ENCODE data around the gene PHACTR3. TPM values are rescaled to one million over a fixed set of nuclear protein-coding genes. Genes with fewer than 3 reads are reported as not detected.

The PHACTR3 gene
- total RNA-seq, 6 donors from 2014 or later = 5.5 to 30.8 (median 11.4) TPM

DNA sequence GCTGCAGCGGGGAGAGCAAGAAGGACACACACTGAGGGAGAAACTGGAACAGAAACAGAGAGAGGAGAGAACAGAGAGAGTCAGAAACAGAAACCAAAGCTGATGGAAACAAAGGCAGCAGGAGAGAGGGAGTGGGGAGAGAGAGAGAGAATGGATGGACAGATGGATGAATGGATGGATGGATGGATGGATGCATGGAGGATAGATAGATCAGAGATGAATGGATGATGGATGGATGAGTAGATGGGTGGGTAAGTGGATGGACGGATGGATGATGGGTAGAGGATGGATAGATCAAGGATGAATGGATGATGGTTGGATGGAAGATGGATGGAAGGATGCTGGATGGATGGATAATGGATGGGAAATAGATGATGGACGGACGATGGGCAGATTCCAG, 35.0 kb upstream of the PHACTR3 start:
- WGBS, 2 donors = 64 to 87% methylated on average over 4 of the region's 4 CpGs
- peaks cover 0 to 8% (median 4%) of the 10 kb centered on the region in 4 donors for H3K4me1 ChIP-seq
- H3K27me3 ChIP-seq = no peaks in the 10 kb centered on the region
- H3K27ac ChIP-seq = no peak overlapping the region
- DNase-seq (no peak), ATAC-seq (ENCODE audit: low FRiP score in 2 of 2) (no peak)
- no peak overlapping the region for H3K4me3 ChIP-seq
- TF ChIP-seq EP300 (IDR thresholded peaks at IDR 0.05) = no peak
- no peaks in the 10 kb centered on the region for H3K9me3 ChIP-seq
- H3K36me3 ChIP-seq = no peaks in the 10 kb centered on the region

DNA sequence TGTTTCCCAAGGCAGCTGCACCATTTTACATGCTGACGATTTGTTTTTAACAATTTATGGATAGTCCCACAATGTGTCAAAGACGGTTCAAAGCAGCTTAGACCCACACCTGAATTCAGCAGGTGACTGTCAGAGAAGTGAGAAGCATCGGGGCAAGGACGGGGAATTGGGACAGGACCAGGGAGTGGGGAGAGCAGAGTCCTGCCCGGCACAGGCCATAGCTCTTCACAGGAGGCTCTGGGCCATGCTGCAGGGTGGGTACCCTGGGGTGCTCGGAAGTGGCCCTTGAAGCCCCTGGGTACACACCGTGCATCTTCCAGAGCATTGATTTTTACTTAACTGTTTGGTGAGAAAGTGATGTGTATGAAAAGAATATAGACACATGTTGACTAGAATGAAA, 33.2 kb upstream of the PHACTR3 start:
- WGBS, 2 donors = 52 to 56% methylated on average over 7 of the region's 7 CpGs
- Histone ChIP-seq H3K36me3 (no peaks in the 10 kb centered on the region), H3K27ac (no peak overlapping the region), H3K4me1 (peaks cover 0 to 8% (median 4%) of the 10 kb centered on the region in 4 donors), H3K27me3 (no peaks in the 10 kb centered on the region), H3K9me3 (no peaks in the 10 kb centered on the region), H3K4me3 (no peak overlapping the region)
- DNase-seq (no peak), ATAC-seq (ENCODE audit: low FRiP score in 2 of 2) (no peak)
- no peak for TF ChIP-seq POLR2A (IDR thresholded peaks at IDR 0.05)
- no peak for TF ChIP-seq POLR2AphosphoS5 (IDR thresholded peaks at IDR 0.05)
- TF ChIP-seq, protein P1, sequence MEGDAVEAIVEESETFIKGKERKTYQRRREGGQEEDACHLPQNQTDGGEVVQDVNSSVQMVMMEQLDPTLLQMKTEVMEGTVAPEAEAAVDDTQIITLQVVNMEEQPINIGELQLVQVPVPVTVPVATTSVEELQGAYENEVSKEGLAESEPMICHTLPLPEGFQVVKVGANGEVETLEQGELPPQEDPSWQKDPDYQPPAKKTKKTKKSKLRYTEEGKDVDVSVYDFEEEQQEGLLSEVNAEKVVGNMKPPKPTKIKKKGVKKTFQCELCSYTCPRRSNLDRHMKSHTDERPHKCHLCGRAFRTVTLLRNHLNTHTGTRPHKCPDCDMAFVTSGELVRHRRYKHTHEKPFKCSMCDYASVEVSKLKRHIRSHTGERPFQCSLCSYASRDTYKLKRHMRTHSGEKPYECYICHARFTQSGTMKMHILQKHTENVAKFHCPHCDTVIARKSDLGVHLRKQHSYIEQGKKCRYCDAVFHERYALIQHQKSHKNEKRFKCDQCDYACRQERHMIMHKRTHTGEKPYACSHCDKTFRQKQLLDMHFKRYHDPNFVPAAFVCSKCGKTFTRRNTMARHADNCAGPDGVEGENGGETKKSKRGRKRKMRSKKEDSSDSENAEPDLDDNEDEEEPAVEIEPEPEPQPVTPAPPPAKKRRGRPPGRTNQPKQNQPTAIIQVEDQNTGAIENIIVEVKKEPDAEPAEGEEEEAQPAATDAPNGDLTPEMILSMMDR (IDR thresholded peaks at IDR 0.05) = no peak
- no peak for TF ChIP-seq EP300 (IDR thresholded peaks at IDR 0.05)

DNA sequence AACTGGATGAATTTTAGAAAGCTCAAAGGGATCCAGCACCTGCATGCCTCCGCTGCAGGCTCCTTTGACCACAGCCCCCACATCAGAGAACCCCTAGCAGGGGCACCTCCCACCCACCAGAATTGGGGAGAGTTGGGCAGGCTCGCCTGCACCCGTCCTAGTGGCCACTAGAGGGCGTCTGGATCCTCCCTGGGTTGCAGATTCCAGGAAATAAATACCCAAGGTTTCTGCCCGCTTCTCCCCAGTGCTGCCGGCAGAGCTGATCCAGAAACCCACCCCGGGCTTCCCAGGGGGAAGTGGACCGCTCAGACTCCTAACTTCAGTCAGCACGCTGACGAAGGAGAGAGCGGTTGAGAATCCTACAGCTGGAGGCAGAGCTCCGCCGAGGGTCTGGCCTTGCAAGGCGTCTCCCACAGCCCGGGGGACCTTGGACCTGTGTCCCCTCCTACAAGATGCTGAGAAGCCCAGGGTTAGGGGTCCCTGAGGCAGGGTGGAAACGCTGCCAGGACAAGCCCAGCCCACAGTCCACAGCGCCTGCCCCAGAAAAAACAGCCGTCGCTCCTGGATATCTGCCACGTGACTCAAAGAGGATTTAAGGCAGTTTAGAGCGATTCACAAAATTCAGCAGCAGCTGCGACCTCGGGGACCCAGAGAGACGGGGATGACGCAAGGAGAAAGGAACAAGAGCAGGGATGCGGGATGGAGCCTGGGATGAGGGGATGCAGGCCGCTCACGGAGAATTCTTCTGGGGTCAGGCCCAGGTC, 32.6 kb upstream of the PHACTR3 start:
- DNase-seq (peak; percentile 43 to 45), ATAC-seq (ENCODE audit: low FRiP score in 2 of 2) (peak; percentile 54 to 83)
- TF ChIP-seq, protein P1 (IDR thresholded peaks at IDR 0.05) = peak; percentile 65 to 92 (median 74)
- TF ChIP-seq POLR2AphosphoS5 (IDR thresholded peaks at IDR 0.05) = no peak
- Histone ChIP-seq H3K27ac (peak overlapping the region; percentile 47 to 72 (median 65)), H3K4me1 (peaks cover 0 to 8% (median 4%) of the 10 kb centered on the region in 4 donors), H3K36me3 (no peaks in the 10 kb centered on the region), H3K27me3 (peaks cover 0 to 3% (median 0%) of the 10 kb centered on the region in 4 donors), H3K9me3 (no peaks in the 10 kb centered on the region), H3K4me3 (peak overlapping the region in 3 of 4 donors; percentile 21 to 38 (median 37))
- WGBS, 2 donors = 6 to 7% methylated on average over 23 to 28 of the region's 28 CpGs

DNA sequence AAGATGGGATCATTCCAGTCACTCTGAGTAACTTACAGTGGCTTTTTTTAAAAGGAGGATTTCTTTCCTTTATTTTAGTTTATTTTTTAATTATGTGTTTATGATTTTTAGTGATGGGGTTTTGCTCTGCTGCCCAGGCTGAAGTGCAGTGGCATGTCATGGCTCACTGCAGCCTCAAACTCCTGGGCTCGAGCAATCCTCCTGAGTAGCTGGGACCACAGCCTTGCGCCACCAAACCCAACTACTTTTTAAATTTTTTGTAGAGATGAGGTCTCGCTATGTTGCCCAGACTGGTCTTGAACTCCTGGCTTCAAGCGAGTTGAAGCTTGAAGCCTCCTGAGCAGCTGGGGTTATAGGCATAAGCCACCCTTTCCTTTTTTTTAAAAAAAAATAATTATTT, 31.8 kb upstream of the PHACTR3 start:
- TF ChIP-seq POLR2AphosphoS5 (IDR thresholded peaks at IDR 0.05) (no peak), POLR2A (IDR thresholded peaks at IDR 0.05) (no peak), EP300 (IDR thresholded peaks at IDR 0.05) (no peak)
- TF ChIP-seq, protein P1 (IDR thresholded peaks at IDR 0.05) = no peak
- no peak for DNase-seq
- Histone ChIP-seq H3K36me3 (no peaks in the 10 kb centered on the region), H3K4me1 (peaks cover 0 to 8% (median 4%) of the 10 kb centered on the region in 4 donors), H3K9me3 (no peaks in the 10 kb centered on the region), H3K4me3 (no peak overlapping the region), H3K27me3 (peaks cover 0 to 6% (median 2%) of the 10 kb centered on the region in 4 donors), H3K27ac (no peak overlapping the region)
- WGBS, 2 donors = 91 to 95% methylated on average over 4 of the region's 4 CpGs
- ATAC-seq (ENCODE audit: low FRiP score in 2 of 2) = no peak

DNA sequence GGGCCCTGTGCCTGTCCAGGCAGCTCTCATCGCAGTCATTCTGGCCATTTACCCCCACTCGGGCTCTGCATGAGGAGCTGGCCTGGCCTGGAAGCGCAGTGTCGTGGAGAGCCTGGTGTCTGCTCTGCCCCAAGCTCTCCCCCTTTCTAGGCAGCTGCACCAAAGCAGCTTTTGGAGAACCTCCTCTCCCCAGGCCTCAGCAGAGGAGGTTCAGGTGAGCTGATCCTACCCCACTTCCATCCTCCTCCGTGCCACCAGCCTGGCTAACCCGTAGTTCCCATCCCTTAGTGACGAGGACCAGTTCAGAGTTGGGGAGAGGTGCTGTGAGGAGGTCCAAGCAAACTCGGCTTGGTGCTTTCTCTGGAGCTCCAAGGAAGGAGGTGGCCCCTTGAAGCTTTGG, 30.5 kb upstream of the PHACTR3 start:
- Histone ChIP-seq H3K27me3 (peaks cover 0 to 11% (median 4%) of the 10 kb centered on the region in 4 donors), H3K36me3 (no peaks in the 10 kb centered on the region), H3K9me3 (no peaks in the 10 kb centered on the region), H3K27ac (peak overlapping the region in 1 of 4 donors; percentile 46), H3K4me1 (peaks cover 0 to 8% (median 4%) of the 10 kb centered on the region in 4 donors), H3K4me3 (no peak overlapping the region)
- 83 to 93% methylated on average over 4 to 8 of the region's 8 CpGs for WGBS, 2 donors
- ATAC-seq (ENCODE audit: low FRiP score in 2 of 2) (no peak), DNase-seq (no peak)
- TF ChIP-seq POLR2A (IDR thresholded peaks at IDR 0.05) = no peak
- TF ChIP-seq, protein P1 (IDR thresholded peaks at IDR 0.05) = no peak
- TF ChIP-seq POLR2AphosphoS5 (IDR thresholded peaks at IDR 0.05) = no peak
- no peak for TF ChIP-seq EP300 (IDR thresholded peaks at IDR 0.05)
